Right renal cortex interstitium (tissue), 3 donors: ENCODE results near the gene GNAI3. TPM values are rescaled to one million over a fixed set of nuclear protein-coding genes. Genes with fewer than 3 reads are reported as not detected.
"Not testable (repeated sequence)": the region's sequence is repeated elsewhere in the genome, so short reads cannot be mapped to it uniquely, and the experiment has no call there.

Experiments
- DNase-seq, 3 donors: peaks; one replicate each; pipeline ENCODE4 v3.0.0-alpha.2; 2013; ENCODE audit warnings: low read depth in 3 of 3, low spot score in 2 of 3
- polyA plus RNA-seq, 3 donors: library from polyadenylated mRNA; unstranded; fragments of 120-200 nt; gene quantifications; one replicate each; pipeline ENCODE4 v1.2.1, GENCODE V29; 2013; ENCODE audit not compliant: insufficient read length in 3 of 3

GNAI3 gene
- polyA plus RNA-seq, 3 donors: 12.5 to 13.8 (median 13.5) TPM

DNA sequence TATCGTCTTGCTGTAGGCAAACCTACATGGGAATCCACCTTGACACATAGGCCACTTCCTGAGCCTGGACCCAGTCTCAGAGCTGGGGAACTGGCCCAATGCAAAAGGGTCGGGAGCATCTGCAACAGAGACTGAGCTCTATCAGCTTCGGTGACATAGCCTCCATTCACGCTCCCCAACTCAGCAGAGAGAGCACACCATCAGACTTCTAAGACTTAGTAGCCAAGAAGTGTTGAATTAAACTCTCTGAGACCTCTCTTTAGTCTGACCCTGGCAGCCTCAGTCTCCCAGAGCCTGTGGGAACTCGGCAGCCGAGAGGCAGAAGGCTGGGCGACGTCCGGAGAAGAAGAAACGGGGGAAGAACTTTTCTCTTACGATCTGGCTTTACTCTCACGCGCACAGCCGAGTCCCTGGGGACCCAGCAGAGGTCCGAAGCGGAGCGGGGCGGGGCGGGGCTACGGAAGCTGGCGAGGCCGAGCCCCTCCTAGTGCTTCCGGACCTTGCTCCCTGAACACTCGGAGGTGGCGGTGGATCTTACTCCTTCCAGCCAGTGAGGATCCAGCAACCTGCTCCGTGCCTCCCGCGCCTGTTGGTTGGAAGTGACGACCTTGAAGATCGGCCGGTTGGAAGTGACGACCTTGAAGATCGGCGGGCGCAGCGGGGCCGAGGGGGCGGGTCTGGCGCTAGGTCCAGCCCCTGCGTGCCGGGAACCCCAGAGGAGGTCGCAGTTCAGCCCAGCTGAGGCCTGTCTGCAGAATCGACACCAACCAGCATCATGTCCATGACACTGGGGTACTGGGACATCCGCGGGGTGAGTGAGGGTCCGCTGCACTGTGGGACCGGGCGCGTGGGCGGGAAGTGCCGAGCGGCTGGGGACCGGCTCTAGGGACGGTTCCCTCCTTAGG lies 107.5 kb downstream of the GNAI3 start, which contains the start of gene GSTM4:
Gene GSTM4 (plus strand): TSS at position 485 of the 905 bp plus-strand sequence. CDS start 291 bp downstream, at position 776.
- no peak for DNase-seq

DNA sequence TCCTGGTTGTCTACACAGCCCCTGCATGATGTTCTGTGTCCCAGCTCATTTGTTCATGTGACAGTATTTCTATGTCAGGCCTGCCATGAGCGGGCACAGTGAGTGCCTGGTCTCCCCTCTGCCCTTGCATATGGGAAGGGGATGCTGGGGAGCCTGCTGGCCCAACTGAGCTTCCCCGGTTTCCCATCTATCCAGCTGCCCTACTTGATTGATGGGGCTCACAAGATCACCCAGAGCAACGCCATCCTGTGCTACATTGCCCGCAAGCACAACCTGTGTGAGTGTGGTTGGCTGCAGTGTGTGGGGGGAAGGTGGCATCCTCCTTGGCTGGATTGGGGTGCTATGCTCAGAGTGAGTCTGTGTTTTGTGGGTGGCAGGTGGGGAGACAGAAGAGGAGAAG lies 109.0 kb downstream of the GNAI3 start:
- DNase-seq: no peak

DNA sequence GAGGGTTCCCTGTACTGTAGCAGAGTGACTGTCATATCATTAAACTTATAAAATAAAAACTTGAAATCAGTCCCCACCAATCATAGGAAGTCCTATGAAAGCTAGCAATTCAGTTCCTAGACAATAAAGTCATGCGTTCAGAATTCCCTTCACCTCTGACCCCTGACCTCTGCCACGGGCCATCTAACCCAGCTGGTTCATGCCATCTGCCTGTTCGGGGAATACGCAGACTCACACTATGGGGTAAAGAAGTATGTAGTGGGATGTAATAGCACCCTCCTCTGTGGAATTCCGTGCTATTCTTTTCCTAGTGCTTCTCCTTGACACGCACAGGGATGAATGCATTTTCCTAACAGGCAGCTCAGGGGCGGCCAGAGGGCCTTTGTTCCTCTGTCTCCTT lies 109.6 kb downstream of the GNAI3 start:
- no peak for DNase-seq

DNA sequence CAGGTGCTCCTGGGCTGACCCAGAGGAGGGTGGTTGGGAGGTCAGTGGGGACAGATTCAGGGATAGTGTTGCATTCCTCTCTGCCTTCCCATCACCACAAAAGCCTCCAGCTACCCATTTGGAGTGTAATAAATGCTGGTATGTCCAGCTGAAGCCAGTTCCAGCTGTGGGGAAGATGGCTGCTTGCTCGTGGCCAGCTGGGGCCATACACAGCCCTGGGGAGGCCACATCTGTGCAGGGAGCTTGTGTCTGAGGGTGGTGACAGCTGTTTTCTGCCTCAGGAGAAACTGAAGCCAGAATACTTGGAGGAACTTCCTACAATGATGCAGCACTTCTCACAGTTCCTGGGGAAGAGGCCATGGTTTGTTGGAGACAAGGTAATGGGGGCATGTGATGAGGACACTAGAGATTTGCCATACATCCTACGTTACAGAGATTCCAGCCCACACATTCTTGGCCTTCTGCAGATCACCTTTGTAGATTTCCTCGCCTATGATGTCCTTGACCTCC lies 110.2 kb downstream of the GNAI3 start:
- DNase-seq: no peak

DNA sequence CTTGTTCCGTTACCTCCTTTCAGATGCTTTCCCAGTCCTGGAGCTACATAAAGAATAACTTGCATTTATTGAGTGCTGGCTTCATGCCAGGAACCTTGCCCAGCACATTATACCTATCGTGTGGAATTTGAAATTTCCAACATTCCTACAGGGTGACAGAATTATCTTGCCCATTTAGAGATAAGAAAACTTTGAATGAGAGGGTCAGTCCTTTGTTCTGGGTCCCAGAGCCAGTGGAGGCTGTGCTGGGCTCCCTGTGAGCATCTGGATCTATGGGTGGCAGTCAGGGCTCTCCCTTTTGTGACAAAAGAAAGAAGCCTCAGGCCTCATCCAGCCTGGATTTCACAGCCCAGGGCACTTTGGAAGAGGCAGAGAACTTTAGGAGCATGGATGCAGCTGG lies 110.7 kb downstream of the GNAI3 start:
- no peak for DNase-seq

DNA sequence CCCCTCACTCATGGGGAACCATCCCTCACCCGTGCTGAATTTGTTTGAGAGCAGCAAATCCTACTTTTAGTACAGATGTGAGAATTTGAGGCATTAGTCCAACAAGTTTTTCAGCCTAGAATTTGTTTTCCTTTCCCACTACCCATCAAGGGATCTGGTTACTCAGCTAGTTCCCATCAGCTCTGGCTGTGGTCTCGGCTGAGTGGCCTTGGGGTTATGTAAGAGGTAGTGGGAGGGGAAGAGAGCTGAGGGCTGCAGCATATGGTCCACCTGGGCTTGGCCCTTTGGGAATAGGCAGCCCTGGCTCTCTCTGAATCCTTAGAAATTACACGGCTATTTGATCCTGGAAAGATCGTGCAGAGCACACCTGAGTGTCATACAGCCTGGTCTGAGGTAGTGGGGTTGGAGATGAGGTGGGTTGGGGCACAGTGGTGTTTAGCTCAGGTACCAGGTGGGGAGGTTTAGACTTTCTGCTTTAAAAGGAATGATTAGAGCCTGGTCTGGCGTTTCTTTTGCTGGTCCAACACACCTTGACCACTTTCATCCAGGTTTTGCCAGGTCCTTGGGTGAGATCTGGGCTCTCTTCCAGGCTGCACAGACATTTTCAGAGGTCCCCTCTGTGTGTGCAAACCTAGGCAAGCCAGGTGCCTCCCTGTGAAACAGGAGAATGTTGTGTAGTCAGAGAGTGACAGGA lies 111.7 kb downstream of the GNAI3 start:
- no peak for DNase-seq

DNA sequence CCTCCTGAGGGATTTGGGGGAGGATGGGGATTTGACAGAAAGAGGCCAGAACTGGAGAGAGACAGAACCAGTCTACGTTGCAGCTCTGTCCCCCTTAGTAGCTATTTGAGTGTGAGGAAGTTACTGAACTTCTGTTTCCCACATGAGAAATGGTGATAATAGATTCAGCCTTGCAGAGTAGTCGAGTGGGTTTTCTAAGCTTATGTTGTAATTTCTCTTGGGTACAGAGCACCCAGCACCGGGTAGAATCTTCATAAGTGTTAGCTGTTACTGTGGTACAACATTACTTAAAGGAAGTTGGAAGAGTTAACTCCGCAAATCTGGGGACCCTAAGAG lies 112.2 kb downstream of the GNAI3 start:
- DNase-seq: not testable (repeated sequence)

DNA sequence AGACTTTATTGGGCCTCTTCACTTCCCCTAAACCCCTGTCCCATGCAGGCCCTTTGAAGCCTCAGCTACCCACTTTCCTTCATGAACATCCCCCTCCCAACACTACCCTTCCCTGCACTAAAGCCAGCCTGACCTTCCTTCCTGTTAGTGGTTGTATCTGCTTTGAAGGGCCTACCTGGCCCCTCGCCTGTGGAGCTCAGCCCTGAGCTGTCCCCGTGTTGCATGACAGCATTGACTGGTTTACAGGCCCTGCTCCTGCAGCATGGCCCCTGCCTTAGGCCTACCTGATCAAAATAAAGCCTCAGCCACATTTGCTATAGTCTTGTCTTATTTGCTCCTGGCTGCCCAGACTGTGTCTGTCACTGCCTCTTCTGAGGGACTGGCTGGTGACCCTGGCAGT lies 113.0 kb downstream of the GNAI3 start:
- no peak for DNase-seq

DNA sequence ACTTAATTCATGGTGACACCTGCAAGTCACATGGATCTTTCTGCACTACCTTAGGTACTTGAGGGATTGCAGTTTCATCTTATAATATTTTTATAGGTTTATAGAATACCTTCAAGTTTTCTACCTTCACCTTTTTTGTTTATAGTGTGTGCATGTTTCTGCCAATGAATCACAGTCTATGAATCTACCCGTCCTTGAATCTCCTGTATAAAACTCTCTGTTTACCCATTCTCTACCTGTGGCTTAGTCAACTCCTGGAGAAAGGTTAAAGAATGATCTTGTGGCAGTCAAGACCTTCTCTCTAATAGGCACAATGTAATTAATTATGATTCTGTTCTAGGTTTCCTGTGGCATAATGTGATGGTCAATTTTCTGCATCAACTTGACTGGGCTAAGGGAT lies 116.3 kb downstream of the GNAI3 start:
- no peak for DNase-seq

DNA sequence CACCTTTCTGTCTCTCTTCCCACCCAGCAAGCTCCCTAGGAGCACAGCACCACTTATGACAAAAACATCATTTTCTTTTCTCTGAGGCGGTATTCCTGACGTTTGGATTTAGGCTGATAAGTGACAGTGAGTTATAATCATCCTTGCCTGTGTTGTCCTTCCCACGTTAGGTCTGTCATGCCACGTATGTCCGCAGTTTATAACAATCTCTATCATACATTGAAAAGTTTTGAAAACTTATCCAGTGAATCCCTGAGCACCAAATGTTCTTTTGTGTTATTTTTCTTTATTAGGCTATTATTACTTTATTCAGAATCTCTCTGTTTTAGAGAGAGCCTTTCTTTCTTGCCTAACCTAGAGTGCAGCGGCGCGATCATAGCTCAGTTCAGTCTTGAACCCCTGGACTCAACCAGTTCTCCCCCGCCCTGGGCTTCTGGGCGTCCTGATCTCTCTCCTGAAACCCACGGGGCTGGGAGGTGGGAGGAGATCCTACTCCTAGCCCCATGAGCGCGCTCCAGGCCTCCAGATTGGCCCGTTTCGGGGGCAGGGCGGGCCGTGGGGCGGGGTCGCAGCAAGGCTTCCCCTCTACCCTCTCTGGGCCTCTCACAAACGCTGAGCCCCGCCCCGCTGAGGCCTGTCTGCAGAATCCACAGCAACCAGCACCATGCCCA lies 119.2 kb downstream of the GNAI3 start, which contains the start of gene GSTM2:
Gene GSTM2 (plus strand): TSS at position 606 of the 671 bp plus-strand sequence. CDS start 59 bp downstream, at position 665.
- peak in 1 of 3 donors; percentile 86 for DNase-seq

Other genes with a start within 250 kb of the GNAI3 start
- under 1 TPM in 1 of 3 donors, not detected in 2; 0.08 TPM for gene MYBPHL, start 241.6 kb upstream of the GNAI3 start, polyA plus RNA-seq
- gene SORT1, start 150.7 kb upstream of the GNAI3 start, polyA plus RNA-seq: 10 to 100 TPM; 58.4 to 64.9 (median 60.2) TPM
- 100 to 1,000 TPM; 135 to 147 (median 136) TPM for gene PSMA5, start 122.2 kb upstream of the GNAI3 start, polyA plus RNA-seq
- 1 to 10 TPM; 6.7 to 10.0 (median 9.3) TPM for gene SYPL2, start 82.1 kb upstream of the GNAI3 start, polyA plus RNA-seq
- gene ATXN7L2, start 64.7 kb upstream of the GNAI3 start, polyA plus RNA-seq: 1 to 10 TPM; 6.0 to 7.7 (median 6.3) TPM
- gene CYB561D1, start 54.5 kb upstream of the GNAI3 start, polyA plus RNA-seq: 10 to 100 TPM in 1 of 3 donors, 1 to 10 TPM in 2; 9.0 to 10.2 (median 9.8) TPM
- gene AMIGO1, start 38.9 kb upstream of the GNAI3 start, polyA plus RNA-seq: 10 to 100 TPM in 1 of 3 donors, 1 to 10 TPM in 2; 7.8 to 10.5 (median 8.8) TPM
- gene GPR61, start 8.7 kb upstream of the GNAI3 start, polyA plus RNA-seq: 1 to 10 TPM in 2 of 3 donors, under 1 TPM in 1; 0.87 to 1.2 (median 1.1) TPM
- not detected for gene GNAT2, start 71.0 kb downstream of the GNAI3 start, polyA plus RNA-seq
- gene AMPD2, start 71.2 kb downstream of the GNAI3 start, polyA plus RNA-seq: 10 to 100 TPM; 39.9 to 44.7 (median 40.8) TPM
- 10 to 100 TPM; 57.7 to 69.9 (median 61.7) TPM for gene GSTM4, start 107.5 kb downstream of the GNAI3 start, polyA plus RNA-seq
- gene GSTM2, start 119.4 kb downstream of the GNAI3 start, polyA plus RNA-seq: 100 to 1,000 TPM; 150 to 219 (median 178) TPM
- gene GSTM1, start 139.2 kb downstream of the GNAI3 start, polyA plus RNA-seq: 100 to 1,000 TPM in 1 of 3 donors, 1 to 10 TPM in 2; 3.2 to 118 (median 3.3) TPM
- 10 to 100 TPM; 29.0 to 60.4 (median 38.6) TPM for gene GSTM5, start 163.6 kb downstream of the GNAI3 start, polyA plus RNA-seq
- gene GSTM3, start 192.4 kb downstream of the GNAI3 start, polyA plus RNA-seq: 100 to 1,000 TPM; 227 to 298 (median 295) TPM
- under 1 TPM; 0.12 to 0.56 (median 0.28) TPM for gene EPS8L3, start 215.3 kb downstream of the GNAI3 start, polyA plus RNA-seq